Upper lobe of left lung (tissue), 6 donors: ENCODE data around the gene DUT. TPM values are rescaled to one million over a fixed set of nuclear protein-coding genes. Genes with fewer than 3 reads are reported as not detected.

ENCODE experiments used
- ATAC-seq, 2 donors: fragments of 200-7000 bp; cut with Tn5 transposase; one replicate each; pipeline ENCODE4 v1.9.1; 2022; ENCODE audit warnings: mild to moderate bottlenecking in 2 of 2, moderate library complexity in 2 of 2; ENCODE audit not compliant: low FRiP score in 2 of 2
- DNase-seq, 2 donors: peaks; one replicate each; pipeline ENCODE4 v3.0.0-alpha.2; 2019 to 2020
- H3K27ac ChIP-seq, 4 donors: fragments of 200-600 bp; sonication (generic); one replicate each; pipeline ENCODE4 v1.5.1; 2016 to 2019
- H3K27me3 ChIP-seq, 4 donors: fragments of 200-600 bp; sonication (generic); one replicate each; pipeline ENCODE4 v1.5.1; 2017 to 2019
- H3K36me3 ChIP-seq, 4 donors: fragments of 200-600 bp; sonication (generic); one replicate each; pipeline ENCODE4 v1.5.1; 2016 to 2019
- H3K4me1 ChIP-seq, 4 donors: fragments of 200-600 bp; sonication (generic); one replicate each; pipeline ENCODE4 v1.5.1; 2018 to 2019
- H3K4me3 ChIP-seq, 4 donors: fragments of 200-600 bp; sonication (generic); one replicate each; pipeline ENCODE4 v1.5.1; 2017 to 2019; ENCODE audit warnings: mild to moderate bottlenecking in 2 of 4, moderate library complexity in 1 of 4
- H3K9me3 ChIP-seq, 4 donors: fragments of 200-600 bp; sonication (generic); one replicate each; pipeline ENCODE4 v1.5.1; 2018 to 2019
- EP300 ChIP-seq, 4 donors: sonication (generic); formaldehyde crosslinking; IDR thresholded peaks; one replicate each; pipeline ENCODE4 v1.5.1; 2017; ENCODE audit warnings: antibody characterized with exemption in 4 of 4, control low read depth in 2 of 4
- POLR2A ChIP-seq, 4 donors: fragments of 450-650 bp; IDR thresholded peaks; one replicate each; pipeline ENCODE4 v1.5.1; 2016 to 2017; ENCODE audit warnings: antibody characterized with exemption in 4 of 4, mild to moderate bottlenecking in 2 of 4
- POLR2AphosphoS5 ChIP-seq, 2 donors: sonication (generic); formaldehyde crosslinking; IDR thresholded peaks; one replicate each; pipeline ENCODE4 v1.5.1; 2017; ENCODE audit warnings: antibody characterized with exemption in 2 of 2
- WGBS, 2 donors: methylation state at CpG; one replicate each; pipeline ENCODE4 v1.1.5; 2017 to 2018; 5-methylcytosine and 5-hydroxymethylcytosine counted together
- total RNA-seq, 6 donors: library from RNA; depleted of rRNA in 4 of 6; stranded (reverse); fragments of >200 nt in 4 of 6; gene quantifications; one replicate each; pipeline versions ENCODE4 v1.1.0 to v1.2.1, GENCODE V29; 2016 to 2021
- TF ChIP-seq, protein P1 (sequence below), 6 experiments: fragments of 450-650 bp in 4 of 6; fragments of 200-600 bp in 2 of 6; sonication (generic) in 2 of 6; IDR thresholded peaks; one replicate each; pipeline ENCODE4 v1.5.1; 2016 to 2019; ENCODE audit warnings: antibody characterized with exemption in 6 of 6
- donor health status: DM: no; HTN: no; CAD: no; lungs with moderate emphysema.
- donor health status: DM: no; HTN: yes; CAD: no; lungs with severe emphysema.

Gene DUT
- total RNA-seq, 6 donors from 2014 or later: 29.3 to 87.5 (median 61.2) TPM

DNA sequence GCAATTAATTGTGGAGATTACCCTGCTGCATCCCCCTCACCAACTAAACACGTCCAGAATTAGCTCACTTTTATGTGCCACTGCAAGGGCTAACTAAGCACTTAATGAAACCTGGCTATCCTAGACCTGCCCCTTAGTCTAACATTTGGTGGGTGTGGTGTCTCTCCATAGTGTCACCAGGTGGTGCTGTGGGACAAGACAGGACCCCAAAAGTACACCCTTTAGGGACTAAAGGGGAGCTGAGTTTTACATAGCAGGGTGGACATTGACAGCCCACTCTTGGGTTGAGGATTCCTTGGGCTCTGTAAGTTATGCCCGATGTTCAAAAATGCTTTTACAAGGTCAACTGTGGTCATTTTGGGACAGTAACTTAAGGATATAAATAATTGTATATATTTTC is 5.7 kb downstream of the DUT start:
- peaks cover 0 to 75% (median 3%) of the 10 kb centered on the region in 4 donors for H3K36me3 ChIP-seq

DNA sequence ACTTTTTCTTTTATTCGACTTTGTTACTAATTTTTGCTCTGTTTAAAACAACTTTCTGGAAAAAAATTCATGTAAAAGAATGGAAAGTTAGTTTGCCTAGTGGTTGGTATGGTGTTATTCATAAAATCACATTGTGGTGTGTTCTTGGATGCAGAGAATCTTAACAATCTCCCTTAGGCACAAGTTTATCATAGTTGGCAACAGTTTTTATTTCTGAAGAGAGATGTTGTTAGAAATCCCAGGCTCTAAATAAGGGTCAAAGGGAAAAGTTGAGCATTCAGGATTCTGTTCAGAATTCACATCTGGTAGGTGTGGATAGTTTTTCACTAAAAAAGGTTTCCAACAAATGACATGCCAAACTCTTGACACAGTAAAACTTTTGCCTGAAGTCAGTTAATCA is 6.4 kb downstream of the DUT start:
- DNase-seq (no peak), ATAC-seq (no peak)
- Histone ChIP-seq H3K4me3 (no peak overlapping the region), H3K9me3 (no peaks in the 10 kb centered on the region), H3K4me1 (peaks cover under 1 to 2% (median 2%) of the 10 kb centered on the region in 4 donors), H3K27ac (no peak overlapping the region), H3K27me3 (no peaks in the 10 kb centered on the region), H3K36me3 (peaks cover 0 to 82% (median 3%) of the 10 kb centered on the region in 4 donors)
- TF ChIP-seq POLR2A (IDR thresholded peaks at IDR 0.05) (no peak), EP300 (IDR thresholded peaks at IDR 0.05) (no peak), POLR2AphosphoS5 (IDR thresholded peaks at IDR 0.05) (no peak)
- TF ChIP-seq, protein P1, sequence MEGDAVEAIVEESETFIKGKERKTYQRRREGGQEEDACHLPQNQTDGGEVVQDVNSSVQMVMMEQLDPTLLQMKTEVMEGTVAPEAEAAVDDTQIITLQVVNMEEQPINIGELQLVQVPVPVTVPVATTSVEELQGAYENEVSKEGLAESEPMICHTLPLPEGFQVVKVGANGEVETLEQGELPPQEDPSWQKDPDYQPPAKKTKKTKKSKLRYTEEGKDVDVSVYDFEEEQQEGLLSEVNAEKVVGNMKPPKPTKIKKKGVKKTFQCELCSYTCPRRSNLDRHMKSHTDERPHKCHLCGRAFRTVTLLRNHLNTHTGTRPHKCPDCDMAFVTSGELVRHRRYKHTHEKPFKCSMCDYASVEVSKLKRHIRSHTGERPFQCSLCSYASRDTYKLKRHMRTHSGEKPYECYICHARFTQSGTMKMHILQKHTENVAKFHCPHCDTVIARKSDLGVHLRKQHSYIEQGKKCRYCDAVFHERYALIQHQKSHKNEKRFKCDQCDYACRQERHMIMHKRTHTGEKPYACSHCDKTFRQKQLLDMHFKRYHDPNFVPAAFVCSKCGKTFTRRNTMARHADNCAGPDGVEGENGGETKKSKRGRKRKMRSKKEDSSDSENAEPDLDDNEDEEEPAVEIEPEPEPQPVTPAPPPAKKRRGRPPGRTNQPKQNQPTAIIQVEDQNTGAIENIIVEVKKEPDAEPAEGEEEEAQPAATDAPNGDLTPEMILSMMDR (IDR thresholded peaks at IDR 0.05): no peak
- WGBS, 2 donors: 80 to 84% methylated on average over 1 of the region's 1 CpG

More for the DNA sequence above, 5.7 kb downstream of the DUT start:
- no peak for TF ChIP-seq POLR2A (IDR thresholded peaks at IDR 0.05)
- no peak for TF ChIP-seq EP300 (IDR thresholded peaks at IDR 0.05)
- TF ChIP-seq, protein P1 (IDR thresholded peaks at IDR 0.05): no peak
- TF ChIP-seq POLR2AphosphoS5 (IDR thresholded peaks at IDR 0.05): no peak
- no peak overlapping the region for H3K4me3 ChIP-seq
- no peaks in the 10 kb centered on the region for H3K9me3 ChIP-seq
- WGBS, 2 donors: 89 to 100% methylated on average over 2 of the region's 2 CpGs
- peak in 1 of 2 donors; percentile 18 for ATAC-seq
- H3K27ac ChIP-seq: no peak overlapping the region
- peaks cover 6 to 9% (median 7%) of the 10 kb centered on the region in 4 donors for H3K4me1 ChIP-seq
- DNase-seq: no peak
- no peaks in the 10 kb centered on the region for H3K27me3 ChIP-seq

DNA sequence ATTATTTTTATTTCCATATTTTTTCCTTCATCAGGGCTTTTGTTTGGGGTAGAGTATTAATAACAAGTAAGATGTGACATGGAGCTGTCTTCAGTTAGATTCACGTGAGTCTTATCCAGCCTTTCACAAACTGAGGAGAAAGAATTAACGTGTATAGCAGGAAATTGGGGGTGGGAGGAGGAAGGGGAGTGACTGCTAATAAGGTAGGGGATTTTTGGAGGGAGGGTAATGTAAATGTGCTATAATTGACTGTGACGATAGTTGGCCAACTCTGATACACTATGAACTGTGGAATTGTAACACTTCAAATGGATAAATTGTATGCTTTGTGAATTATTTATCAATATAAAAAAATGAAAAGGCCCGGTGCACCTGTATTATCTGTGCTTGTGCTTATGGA is 8.9 kb downstream of the DUT start:
- DNase-seq (no peak), ATAC-seq (no peak)
- H3K36me3 ChIP-seq: peaks cover 0 to 76% (median 9%) of the 10 kb centered on the region in 4 donors
- H3K4me1 ChIP-seq: no peaks in the 10 kb centered on the region
- no peaks in the 10 kb centered on the region for H3K27me3 ChIP-seq
- H3K27ac ChIP-seq: no peak overlapping the region
- WGBS, 2 donors: 74 to 75% methylated on average over 4 of the region's 4 CpGs
- no peak overlapping the region for H3K4me3 ChIP-seq
- H3K9me3 ChIP-seq: no peaks in the 10 kb centered on the region
- no peak for TF ChIP-seq POLR2A (IDR thresholded peaks at IDR 0.05)

DNA sequence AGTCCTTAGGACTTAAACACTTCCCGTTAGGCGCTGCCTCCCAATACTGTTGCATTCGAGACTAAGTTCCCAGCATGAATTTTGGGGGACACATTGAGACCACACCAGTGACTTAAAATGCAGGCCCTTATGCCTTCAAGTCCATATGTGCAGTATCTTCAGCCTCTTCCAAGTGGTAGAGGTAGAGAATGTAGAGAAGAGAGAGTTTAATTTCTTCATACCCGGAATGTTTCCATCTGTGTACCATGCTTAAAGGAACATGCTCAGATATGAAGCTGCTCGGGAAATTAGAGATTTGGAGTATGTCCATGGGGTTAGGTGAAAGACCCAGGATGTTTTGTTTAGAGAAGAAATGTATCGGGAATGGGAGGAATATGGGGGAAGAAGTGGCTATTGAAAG is 12.6 kb downstream of the DUT start:
- DNase-seq (no peak), ATAC-seq (no peak)
- H3K4me3 ChIP-seq: no peak overlapping the region
- WGBS, 2 donors: 93 to 95% methylated on average over 6 of the region's 6 CpGs
- TF ChIP-seq EP300 (IDR thresholded peaks at IDR 0.05) (no peak), POLR2AphosphoS5 (IDR thresholded peaks at IDR 0.05) (no peak), POLR2A (IDR thresholded peaks at IDR 0.05) (no peak)
- TF ChIP-seq, protein P1 (IDR thresholded peaks at IDR 0.05): no peak
- no peaks in the 10 kb centered on the region for H3K27me3 ChIP-seq
- peaks cover 0 to 42% (median 6%) of the 10 kb centered on the region in 4 donors for H3K36me3 ChIP-seq
- no peak overlapping the region for H3K27ac ChIP-seq
- H3K4me1 ChIP-seq: no peaks in the 10 kb centered on the region
- H3K9me3 ChIP-seq: no peaks in the 10 kb centered on the region

DNA sequence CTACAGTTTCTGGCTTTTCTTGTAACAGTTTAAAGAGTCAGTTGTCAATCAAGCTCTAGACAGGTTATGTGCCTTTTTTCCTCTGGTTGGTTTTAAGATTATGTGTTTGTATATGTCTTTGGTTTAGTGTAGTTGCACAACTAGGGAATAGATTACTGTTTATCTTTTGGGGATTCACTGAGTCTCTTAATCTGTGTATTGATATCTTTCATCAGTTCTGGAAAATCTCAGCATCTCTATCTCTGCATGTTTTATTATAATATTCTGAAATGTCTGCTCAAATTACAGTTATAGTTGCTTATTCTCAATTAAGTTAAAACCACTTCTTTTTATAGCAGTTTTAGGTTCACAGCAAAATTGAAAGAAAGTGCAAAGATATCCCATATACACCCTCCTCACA is 14.3 kb downstream of the DUT start:
- Histone ChIP-seq H3K4me1 (no peaks in the 10 kb centered on the region), H3K27ac (no peak overlapping the region), H3K36me3 (peaks cover 0 to 32% (median 6%) of the 10 kb centered on the region in 4 donors), H3K27me3 (no peaks in the 10 kb centered on the region), H3K4me3 (no peak overlapping the region), H3K9me3 (no peaks in the 10 kb centered on the region)
- no peak for DNase-seq
- TF ChIP-seq POLR2A (IDR thresholded peaks at IDR 0.05) (no peak), POLR2AphosphoS5 (IDR thresholded peaks at IDR 0.05) (no peak), EP300 (IDR thresholded peaks at IDR 0.05) (no peak)
- TF ChIP-seq, protein P1 (IDR thresholded peaks at IDR 0.05): no peak
- no peak for ATAC-seq
